ENCODE data around the gene ACTN4.

- TF ChIP-seq CTCF (IDR thresholded peaks at IDR 0.05), result no peak
- TF ChIP-seq POLR2A (IDR thresholded peaks at IDR 0.05), result no peak
These were observed 87.8 kb downstream of the ACTN4 start for GRCh38 chr19:38735257-38735686.
